GM21723 (cell line): Measurements from ENCODE around the gene ZFP3.
"Not testable (repeated sequence)": the region's sequence is repeated elsewhere in the genome, so short reads cannot be mapped to it uniquely, and the experiment has no call there.

Experiments
- ATAC-seq: cut with Tn5 transposase; IDR thresholded peaks from one replicate; pipeline ENCODE4 v1.9.1; 2021; ENCODE audit warnings: mild to moderate bottlenecking, moderate library complexity; ENCODE audit not compliant: unreplicated experiment

Gene ZFP3

DNA sequence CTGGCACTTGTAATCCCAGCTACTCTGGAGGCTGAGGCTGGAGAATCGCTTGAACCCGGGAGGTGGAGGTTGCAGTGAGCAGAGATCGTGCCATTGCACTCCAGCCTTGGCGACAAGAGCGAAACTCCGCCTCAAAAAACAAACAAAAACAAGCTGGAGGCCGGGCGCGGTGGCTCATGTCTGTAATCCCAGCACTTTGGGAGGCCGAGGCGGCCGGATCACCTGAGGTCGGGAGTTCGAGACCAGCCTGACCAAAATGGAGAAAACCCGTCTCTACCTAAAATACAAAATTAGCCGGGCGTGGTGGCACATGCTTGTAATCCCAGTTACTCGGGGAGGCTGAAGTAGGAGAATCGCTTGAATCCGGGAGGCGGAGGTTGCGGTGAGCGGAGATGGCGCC, 992 bp upstream of the ZFP3 start:
- ATAC-seq, result not testable (repeated sequence)

DNA sequence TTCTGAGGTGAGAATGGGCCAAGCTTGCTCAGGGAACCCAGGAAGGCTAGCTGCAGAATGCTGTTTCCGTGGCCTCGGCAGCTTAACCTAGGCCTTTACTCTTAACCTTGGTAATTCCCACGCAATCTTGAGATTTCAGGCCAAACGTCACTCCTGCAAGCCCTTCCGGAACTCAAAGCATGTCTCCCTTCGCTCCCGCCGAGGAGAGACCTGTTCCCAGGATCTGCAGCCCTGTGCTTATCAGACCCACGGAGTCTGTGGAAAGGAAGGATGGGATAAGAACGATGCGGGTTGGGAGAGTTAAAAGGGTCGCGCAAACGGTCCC, 524 bp upstream of the ZFP3 start:
- no peak for ATAC-seq

- ATAC-seq, result no peak
Observed at GRCh38 chr17:5080591-5080990, 2.3 kb downstream of the ZFP3 start.

- no peak for ATAC-seq
Observed at GRCh38 chr17:5092218-5093010, 14.1 kb downstream of the ZFP3 start.

DNA sequence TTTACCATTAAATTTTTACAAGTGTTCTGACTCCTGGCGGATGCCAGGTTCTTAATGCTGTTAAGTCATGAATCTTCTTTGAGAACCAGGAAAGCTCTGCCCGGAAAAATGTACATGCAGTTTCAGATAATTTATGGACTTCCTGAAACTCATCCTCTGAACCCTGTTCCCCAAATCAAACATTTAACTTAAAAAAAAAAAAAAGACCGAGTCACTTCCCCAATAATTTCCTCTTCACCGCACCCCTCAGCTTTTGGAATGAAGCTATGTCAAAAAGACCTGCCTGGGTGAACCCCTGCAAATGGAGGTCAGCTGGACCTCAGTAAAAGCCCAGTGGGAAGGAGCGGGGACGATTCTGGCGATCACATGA, 18.4 kb downstream of the ZFP3 start:
- no peak for ATAC-seq

GRCh38 chr17:5097101-5097834, 19.0 kb downstream of the ZFP3 start:
- no peak for ATAC-seq

DNA sequence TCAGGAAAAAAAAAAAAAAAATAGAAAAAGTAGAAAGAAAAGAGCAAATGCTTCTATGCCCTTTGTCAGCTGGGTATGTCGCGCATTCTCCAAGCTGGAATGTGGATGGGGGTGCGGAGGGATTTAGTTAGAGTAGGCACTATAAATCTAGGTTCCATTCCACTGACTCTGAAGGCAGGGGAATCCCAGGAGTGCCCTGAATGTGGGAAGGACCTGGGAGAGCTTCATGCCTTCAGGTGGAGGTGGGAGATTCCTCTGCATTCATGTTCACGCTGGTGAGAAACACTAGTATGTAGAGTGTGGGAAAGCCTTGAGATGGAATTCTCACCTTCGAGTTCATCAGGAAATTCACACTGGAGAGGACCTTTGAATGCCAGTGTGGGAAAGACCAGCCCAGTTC, 21.0 kb downstream of the ZFP3 start:
- no peak for ATAC-seq

DNA sequence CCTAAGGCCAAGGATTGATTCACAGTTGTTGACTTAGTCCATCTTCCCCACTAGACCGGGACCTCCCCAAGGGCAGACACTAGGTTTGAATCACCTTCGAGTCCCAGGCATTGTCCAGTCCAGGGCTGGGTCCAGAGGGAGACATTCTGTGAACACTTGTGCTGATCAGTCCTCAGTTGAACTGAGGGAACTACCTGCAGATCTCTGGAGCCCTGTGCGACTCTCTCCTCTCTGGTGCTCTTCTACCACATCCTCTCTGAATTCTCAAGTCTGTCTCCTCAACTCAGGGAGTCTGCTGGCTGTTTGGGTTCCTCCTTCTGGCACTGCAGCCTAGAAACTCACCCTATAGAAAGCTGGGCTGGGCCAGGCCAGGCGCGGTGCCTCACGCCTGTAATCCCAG, 22.6 kb downstream of the ZFP3 start:
- no peak for ATAC-seq

DNA sequence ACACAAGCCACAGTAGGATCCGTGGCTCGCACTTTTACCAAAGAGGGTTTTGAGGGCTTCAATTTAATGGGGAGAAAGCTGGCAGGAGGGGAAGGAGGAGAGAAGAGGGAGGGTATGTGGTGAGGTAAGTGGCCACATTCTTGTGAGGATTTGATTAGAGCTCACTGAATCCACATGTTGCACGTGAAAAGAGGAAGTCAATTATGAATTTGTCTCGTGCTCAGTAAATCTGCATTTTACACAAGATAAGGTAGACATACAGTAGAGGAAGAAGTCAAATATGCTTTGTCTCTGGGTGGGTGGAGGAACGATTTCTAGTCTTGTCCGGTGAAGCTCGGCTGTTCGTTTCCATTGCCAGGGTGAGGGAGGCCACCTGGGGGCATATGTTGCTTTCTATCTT, 32.5 kb downstream of the ZFP3 start:
- no peak for ATAC-seq

- peak; percentile 86 for ATAC-seq
Observed at GRCh38 chr17:5111402-5112204, 33.3 kb downstream of the ZFP3 start, which contains the start of gene ZNF232. ZNF232 (minus strand) TSS chr17:5111878; CDS start chr17:5111822, 56 bp downstream.

DNA sequence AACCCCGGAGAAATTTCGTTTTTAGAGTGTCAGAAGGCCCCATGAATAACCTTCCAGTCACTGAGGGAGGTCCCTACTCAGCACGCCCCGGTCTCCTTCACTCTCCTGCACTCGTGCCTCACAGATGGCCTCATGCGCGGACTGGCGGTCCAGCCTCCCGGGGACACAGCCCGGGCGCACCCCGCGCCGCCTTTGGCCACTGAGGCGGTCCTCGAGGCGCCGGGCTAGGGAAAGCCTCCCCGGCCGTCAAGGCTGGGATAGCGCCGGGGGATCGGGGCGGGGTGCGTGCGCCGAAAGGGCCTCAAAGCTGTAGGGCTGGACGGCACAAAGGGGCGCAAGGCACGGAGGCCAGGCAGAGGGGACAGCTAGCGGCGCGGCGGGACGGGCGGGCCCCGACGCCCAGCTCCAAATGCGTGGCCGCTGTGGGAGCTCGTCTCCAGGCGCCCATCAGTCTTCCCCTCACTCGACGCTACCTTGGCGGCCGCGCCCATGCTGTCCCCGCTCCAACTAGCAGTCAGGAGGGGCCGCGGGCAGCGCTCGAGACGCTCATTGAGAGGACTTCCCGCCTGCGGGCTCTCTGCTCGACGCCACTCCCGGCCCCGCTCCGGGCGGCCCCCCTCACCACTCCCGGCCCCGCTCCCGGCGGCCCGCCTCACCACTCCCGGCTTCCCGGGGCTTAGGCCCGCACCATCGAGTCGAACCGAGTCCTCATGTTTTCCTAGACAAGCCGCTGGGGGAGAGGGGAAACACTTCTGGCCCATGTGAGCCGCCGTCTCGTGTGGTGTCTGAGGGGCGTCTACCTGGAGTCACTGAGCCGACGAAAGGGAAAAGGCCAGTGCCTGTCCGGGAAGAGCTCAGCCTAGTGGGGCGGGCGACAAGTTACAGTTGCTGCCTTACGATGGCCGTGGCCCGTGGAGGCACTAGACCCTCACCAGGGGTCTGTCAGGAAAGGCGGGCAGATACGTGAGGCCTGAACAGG, 37.7 kb downstream of the ZFP3 start, which contains the start of gene USP6:
Gene USP6, plus strand, starts transcription at position 360 of the 979 bp plus-strand sequence. CDS start 14,336 bp downstream, outside the sequence.
- no peak for ATAC-seq

DNA sequence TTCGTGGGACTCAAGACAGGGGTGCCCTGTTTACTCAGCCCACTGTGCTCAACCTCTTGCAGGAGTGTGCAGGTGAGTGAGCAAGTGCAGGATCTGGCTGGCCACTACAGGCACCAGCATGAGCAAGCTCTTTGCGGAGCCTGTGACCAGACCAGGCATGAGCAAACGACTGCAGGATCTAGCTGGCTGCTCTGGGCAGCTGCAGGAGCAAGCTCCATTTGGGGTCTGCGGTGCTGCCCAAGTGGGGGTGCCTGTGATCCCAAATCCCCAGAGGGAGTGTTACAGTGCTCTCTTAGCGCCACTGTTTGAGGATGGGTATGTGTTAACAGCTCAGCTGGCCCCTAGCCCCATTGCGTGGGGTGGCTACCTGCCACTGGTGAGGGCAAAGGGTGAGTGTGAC, 40.0 kb downstream of the ZFP3 start:
- no peak for ATAC-seq

GRCh38 chr17:5120036-5120435, 41.8 kb downstream of the ZFP3 start:
- no peak for ATAC-seq

DNA sequence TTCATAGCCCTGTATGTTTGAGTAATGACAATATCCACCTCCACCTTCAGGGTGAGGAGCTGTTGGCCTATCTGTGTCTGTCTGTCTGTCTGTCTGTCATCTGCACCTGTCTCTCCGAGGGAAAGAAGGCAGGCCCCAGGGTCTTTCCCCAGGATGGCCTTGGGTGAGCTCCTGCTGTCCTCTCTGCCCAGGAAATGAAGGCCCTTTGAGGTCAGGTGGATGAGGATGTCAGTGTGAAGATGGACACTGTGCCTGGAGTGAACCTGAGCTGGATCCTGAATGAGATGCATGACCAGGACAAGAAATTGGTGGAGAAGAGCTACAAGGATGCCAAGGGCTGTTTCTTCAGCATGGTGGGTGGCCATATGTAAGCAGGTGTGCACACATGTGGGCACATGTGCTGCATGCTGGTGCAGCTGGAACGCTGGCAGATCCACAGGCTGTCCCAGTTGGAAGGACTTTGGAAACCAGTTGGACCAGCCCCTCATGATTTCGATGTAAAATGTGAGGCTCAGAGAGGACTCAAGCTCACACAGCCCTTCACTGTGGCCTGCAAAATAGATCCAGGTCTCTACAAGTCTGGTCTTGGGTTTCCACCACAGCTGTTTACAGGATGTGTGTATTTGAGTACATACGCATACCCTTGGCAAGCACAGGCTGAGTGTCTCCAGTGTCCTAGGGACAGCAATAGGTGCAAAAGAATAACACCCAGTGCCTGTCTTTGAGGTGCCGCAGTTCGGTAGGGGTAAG, 42.3 kb downstream of the ZFP3 start:
- not testable (repeated sequence) for ATAC-seq

- no peak for ATAC-seq
Observed at GRCh38 chr17:5121186-5121841, 43.0 kb downstream of the ZFP3 start.

DNA sequence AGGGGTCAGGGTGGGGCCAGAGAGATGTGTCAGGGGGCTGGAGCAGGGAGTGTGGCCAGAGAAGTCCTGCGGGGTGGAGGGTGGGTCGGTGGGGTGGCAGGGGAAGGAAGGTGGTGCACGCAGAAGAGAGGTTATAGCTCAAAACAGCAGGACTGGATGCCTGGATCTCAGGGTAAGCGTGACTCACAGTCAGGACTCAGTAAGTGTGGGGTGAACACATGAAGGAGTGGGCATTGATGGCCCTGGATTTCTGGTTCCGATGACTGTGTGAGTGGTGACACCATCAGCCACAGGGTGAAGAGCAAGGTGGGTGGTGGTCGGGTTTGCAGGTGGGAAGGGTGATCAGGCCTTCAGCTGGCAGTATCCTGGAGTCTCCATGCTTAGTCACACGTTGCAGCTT, 43.8 kb downstream of the ZFP3 start:
- not testable (repeated sequence) for ATAC-seq

GRCh38 chr17:5122586-5123342, 44.5 kb downstream of the ZFP3 start:
- ATAC-seq, result no peak

DNA sequence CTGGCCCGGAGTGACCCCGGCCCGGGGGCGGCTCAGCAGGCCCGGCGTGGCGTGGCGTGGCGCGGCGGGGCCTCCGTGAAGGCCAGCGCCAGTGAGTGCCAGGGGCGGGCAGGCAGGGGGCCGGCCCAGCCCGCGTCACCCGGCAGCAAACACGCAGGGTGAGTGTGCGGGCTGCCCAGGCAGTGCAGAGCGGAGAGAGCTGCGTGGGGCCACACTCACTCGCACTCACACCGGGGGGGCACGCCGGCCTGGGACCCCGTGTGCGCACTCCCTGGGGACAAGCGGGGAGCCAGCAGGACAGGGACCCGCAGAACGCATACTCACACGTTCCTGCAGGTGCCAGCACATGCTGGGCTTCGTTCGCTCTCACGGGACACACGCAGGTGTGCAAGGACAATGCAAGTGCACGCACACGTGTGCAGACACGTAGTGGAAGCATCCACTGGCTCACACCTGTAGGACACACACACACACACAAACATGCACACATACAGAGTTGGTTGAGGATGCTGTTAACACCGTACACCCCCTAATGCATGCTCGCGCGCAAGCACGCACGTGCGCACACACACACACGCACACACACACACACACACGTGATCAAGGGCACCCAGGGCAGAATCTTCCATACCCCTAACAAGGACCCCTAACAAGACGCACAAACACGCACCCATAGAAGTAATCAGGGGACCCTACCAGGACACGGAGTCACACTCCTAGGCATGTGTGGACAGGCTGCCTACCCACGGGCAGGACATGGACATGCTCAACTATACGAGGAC, 45.3 kb downstream of the ZFP3 start:
- ATAC-seq, result no peak
